ENCODE measurements around the gene EHD2. TPM values are rescaled to one million over a fixed set of nuclear protein-coding genes. Genes with fewer than 3 reads are reported as not detected.
"Not testable (repeated sequence)": the region's sequence is repeated elsewhere in the genome, so short reads cannot be mapped to it uniquely, and the experiment has no call there.

Gene EHD2
- total and polyA plus RNA-seq, 2 of the 13 experiments (the other 11 are each of a cell fraction or from before 2014, with no cell fraction given) = 0.09 to 0.28 TPM

- no peak for TF ChIP-seq THAP11 (CRISPR knock-in tag; IDR thresholded peaks at IDR 0.05)
- no peak for TF ChIP-seq ZFX (CRISPR knock-in tag; IDR thresholded peaks at IDR 0.05; ENCODE audit: low read depth)
- no peak for TF ChIP-seq PCBP2 (optimal IDR thresholded peaks at IDR 0.05; ENCODE audit: low read depth, low read length, poor library complexity, severe bottlenecking)
Observed at GRCh38 chr19:47714339-47714738, 1.1 kb downstream of the EHD2 start (continued).

GRCh38 chr19:47714855-47715254, 1.6 kb downstream of the EHD2 start:
- H3K27ac ChIP-seq (ENCODE audit: extremely low read length, insufficient read depth, low read length); CTCF ChIA-PET (ENCODE audit: low intra/inter-chr PET ratio, low total read pairs); H3K4me2 ChIP-seq (ENCODE audit: low read depth, low read length); H3K9ac ChIP-seq (ENCODE audit: insufficient read depth, low read depth, low read length); H3K4me3 ChIP-seq (replicated peaks in 1 of 3; ENCODE audit: insufficient read depth in 1 of 3, low read depth in 2 of 3, low read length in 3 of 3); POLR2A ChIA-PET; FAIRE-seq; H2AFZ ChIP-seq (ENCODE audit: low read length); ATAC-seq; H4K20me1 ChIP-seq (ENCODE audit: insufficient read depth, low read length); H3K9me3 ChIP-seq (ENCODE audit: low read length); in situ Hi-C loops (cut with HindIII; ENCODE audit: extremely low pct_ligation_motif_present, low pct_unique_long_range_greater_than_20kb); H3K79me2 ChIP-seq (ENCODE audit: insufficient read depth, low read length); intact Hi-C loops (cut with micrococcal nuclease; ENCODE audit: unreplicated experiment); H3K36me3 ChIP-seq (replicated peaks in 1 of 2; ENCODE audit: control insufficient read depth in 1 of 2, insufficient read depth in 2 of 2, low read length in 2 of 2); BruUV-seq (replicated peaks); DNase-seq (ENCODE audit: low spot score): not testable (repeated sequence)
- H3K27me3 ChIP-seq (ENCODE audit: control insufficient read depth in 1 of 2, insufficient read depth in 2 of 2, low read length in 2 of 2) = peaks cover 0 to 13% of the 10 kb centered on the region in 2 experiments; a peak in 4 of 5 replicates
- H3K4me1 ChIP-seq (ENCODE audit: insufficient read depth, low read length) = peaks cover 43% of the 10 kb centered on the region

- no peaks in the 10 kb centered on the region for H4K20me1 ChIP-seq (ENCODE audit: insufficient read depth, low read length)
- ATAC-seq = peak; percentile 10; the same call in 1 of the 3 replicates
- in situ Hi-C loops (cut with HindIII; ENCODE audit: extremely low pct_ligation_motif_present, low pct_unique_long_range_greater_than_20kb) (no loop called here), intact Hi-C loops (cut with micrococcal nuclease; ENCODE audit: unreplicated experiment) (no loop called here)
- H3K27ac ChIP-seq (ENCODE audit: extremely low read length, insufficient read depth, low read length) = no peak overlapping the region
- ChIA-PET CTCF (ENCODE audit: low intra/inter-chr PET ratio, low total read pairs) (no interaction called here), POLR2A (interaction anchor here (0.6 to 1.4 kb wide), 2 partner anchors 29 to 37 kb away, joined by 3 to 5 read pairs; partner anchors contain the start of gene NOP53)
- H3K27me3 ChIP-seq (ENCODE audit: control insufficient read depth in 1 of 2, insufficient read depth in 2 of 2, low read length in 2 of 2) = peaks cover 0 to 13% of the 10 kb centered on the region in 2 experiments; a peak in 4 of 5 replicates
- no peak overlapping the region for H3K9ac ChIP-seq (ENCODE audit: insufficient read depth, low read depth, low read length)
- H3K4me3 ChIP-seq (replicated peaks in 1 of 3; ENCODE audit: insufficient read depth in 1 of 3, low read depth in 2 of 3, low read length in 3 of 3) = peak overlapping the region in 1 of 3 experiments; percentile 28; a peak in 1 of 6 replicates
- H3K4me2 ChIP-seq (ENCODE audit: low read depth, low read length) = peak overlapping the region; percentile 39; the same call in 1 of the 2 replicates
- 14% methylated on average over 17 of the region's 32 CpGs for WGBS (ENCODE audit: low lambda C conversion rate)
- no TSS peak for BruUV-seq (replicated peaks)
- peaks cover 51% of the 10 kb centered on the region for H3K4me1 ChIP-seq (ENCODE audit: insufficient read depth, low read length)
- H2AFZ ChIP-seq (ENCODE audit: low read length) = no peak overlapping the region
- no peak for DNase-seq (ENCODE audit: low spot score)
- H3K79me2 ChIP-seq (ENCODE audit: insufficient read depth, low read length) = no peaks in the 10 kb centered on the region
- no peaks in the 10 kb centered on the region for H3K36me3 ChIP-seq (replicated peaks in 1 of 2; ENCODE audit: control insufficient read depth in 1 of 2, insufficient read depth in 2 of 2, low read length in 2 of 2)
- H3K9me3 ChIP-seq (ENCODE audit: low read length) = peaks cover 6% of the 10 kb centered on the region; the same call in 1 of the 2 replicates
- no peak for FAIRE-seq
- TF ChIP-seq ZNF687 (CRISPR knock-in tag; IDR thresholded peaks at IDR 0.05) (peak; percentile 57), ZNF282 (IDR thresholded peaks at IDR 0.05; ENCODE audit: partially characterized antibody) (no peak), HNRNPLL (IDR thresholded peaks at IDR 0.05; ENCODE audit: low read depth, low read length, poor library complexity, severe bottlenecking) (peak; percentile 23), HNF1B (CRISPR knock-in tag; IDR thresholded peaks at IDR 0.05) (no peak)
Observed at GRCh38 chr19:47716270-47716937, 3.2 kb downstream of the EHD2 start.

Measured in HepG2 (cell line).